Ovary (tissue), 9 donors: ENCODE measurements around the gene FUT7. TPM values are rescaled to one million over a fixed set of nuclear protein-coding genes. Genes with fewer than 3 reads are reported as not detected.

Experiments used
- DNase-seq, 5 donors: peaks; one replicate each; pipeline ENCODE4 v3.0.0-alpha.2; 2019 to 2020
- H3K27ac ChIP-seq, 2 donors: fragments of 200-600 bp; one replicate each; pipeline versions ENCODE4 v1.5.1 to v1.8.0; 2019 to 2022
- H3K27me3 ChIP-seq: fragments of 200-600 bp; one replicate; pipeline ENCODE4 v1.8.0; 2022
- H3K36me3 ChIP-seq: fragments of 200-600 bp; sonication (generic); one replicate; pipeline ENCODE4 v1.5.1; 2019
- H3K4me1 ChIP-seq: one replicate; pipeline ENCODE4 v1.8.1; 2013; ENCODE audit warnings: mild to moderate bottlenecking, moderate library complexity; ENCODE audit not compliant: insufficient read depth
- H3K4me3 ChIP-seq: fragments of 200-600 bp; sonication (generic); one replicate; pipeline ENCODE4 v1.5.1; 2017
- H3K9me3 ChIP-seq, 2 donors: fragments of 200-600 bp in 1 of 2; sonication (generic) in 1 of 2; one replicate each; pipeline versions ENCODE4 v1.5.1 to v1.8.1; 2013 to 2019; ENCODE audit warnings: mild to moderate bottlenecking in 1 of 2, moderate library complexity in 1 of 2
- CTCF ChIP-seq, 3 donors: fragments of 450-650 bp in 2 of 3; fragments of 200-600 bp in 1 of 3; IDR thresholded peaks; one replicate each; pipeline versions ENCODE4 v1.5.1 to v1.8.0; 2016 to 2022; ENCODE audit warnings: antibody characterized with exemption in 3 of 3, mild to moderate bottlenecking in 1 of 3
- EP300 ChIP-seq: sonication (generic); formaldehyde crosslinking; IDR thresholded peaks from one replicate; pipeline ENCODE4 v1.6.1; 2017; ENCODE audit warnings: antibody characterized with exemption
- POLR2A ChIP-seq: fragments of 450-650 bp; IDR thresholded peaks from one replicate; pipeline ENCODE4 v1.6.1; 2017; ENCODE audit warnings: antibody characterized with exemption, mild to moderate bottlenecking, moderate library complexity
- WGBS, 3 donors: extraction: QIAGEN DNeasy Blood & Tissue Kit in 1 of 3; methylation state at CpG; one replicate each; pipeline versions ENCODE4 v1.1.5 to v1.1.7; 2013 to 2017; 5-methylcytosine and 5-hydroxymethylcytosine counted together
- intact Hi-C, 4 donors: fragments of 100-400 bp; cut with DNase I; formaldehyde crosslinking; loops; one replicate each; pipeline versions ENCODE4 v1.11.0 to v1.15.1; 2022 to 2023
- polyA plus RNA-seq, 2 donors: library from polyadenylated mRNA; stranded (reverse); fragments of 200-250 nt in 1 of 2; fragments of 350-450 nt in 1 of 2; fragmentation: Illumina TruSeq in 1 of 2; extraction: RNeasy Lipid Tissue Mini Kit (QIAGEN cat#74804) in 1 of 2; gene quantifications; one replicate each; pipeline ENCODE4 v1.2.3, GENCODE V29; 2013 to 2014
- total RNA-seq, 7 donors: library from RNA; depleted of rRNA in 2 of 7; stranded (reverse); fragments of >200 nt in 2 of 7; fragmentation: NEBNext Ultra II Directional in 3 of 7; extraction: Animal tissue kit (Norgen Biotek cat#: 25700) in 3 of 7; gene quantifications; one replicate each; pipeline versions ENCODE4 v1.1.0 to v1.2.4, GENCODE V29; 2016 to 2023
- donor health status: DM: no; HTN: no; CAD: no; lungs with moderate emphysema.
- donor health status: DM: no; HTN: no; CAD: no.
- donor health status: Bipolar disorder and iron deficiency.
- donor health status: DM: yes; HTN: yes; CAD: no.
- donor health status: DM: no; HTN: no; CAD: no.
- donor health status: DM: yes; HTN: yes; CAD: no.

FUT7 gene
- total and polyA plus RNA-seq, 9 donors, result 0.07 to 0.08 TPM; not detected in 7

- DNase-seq, result no peak
- TF ChIP-seq POLR2A (no peak), CTCF (IDR thresholded peaks at IDR 0.05) (no peak), EP300 (no peak)
- no peaks in the 10 kb centered on the region for H3K9me3 ChIP-seq
- H3K4me1 ChIP-seq, result peaks cover 4% of the 10 kb centered on the region
- no peak overlapping the region for H3K4me3 ChIP-seq
- intact Hi-C loops, result no loop called here
- H3K36me3 ChIP-seq, result no peaks in the 10 kb centered on the region
- H3K27ac ChIP-seq, result no peak overlapping the region
- no peaks in the 10 kb centered on the region for H3K27me3 ChIP-seq
- 72 to 83% (median 77%) methylated on average over 4 of the region's 4 CpGs for WGBS, 3 donors
Observed at GRCh38 chr9:136988872-136989271, 43.0 kb downstream of the FUT7 start.

GRCh38 chr9:136985853-136986252 is 46.0 kb downstream of the FUT7 start:
- intact Hi-C loops, result no loop called here
- WGBS, 3 donors, result 16 to 22% (median 22%) methylated on average over 30 to 33 of the region's 33 CpGs
- Histone ChIP-seq H3K27me3 (no peaks in the 10 kb centered on the region), H3K4me3 (no peak overlapping the region), H3K4me1 (no peaks in the 10 kb centered on the region), H3K36me3 (no peaks in the 10 kb centered on the region), H3K9me3 (no peaks in the 10 kb centered on the region), H3K27ac (no peak overlapping the region)
- TF ChIP-seq POLR2A (no peak), EP300 (no peak), CTCF (IDR thresholded peaks at IDR 0.05) (no peak)
- DNase-seq, result no peak

GRCh38 chr9:136985027-136985602 is 46.8 kb downstream of the FUT7 start:
- Histone ChIP-seq H3K4me1 (no peaks in the 10 kb centered on the region), H3K4me3 (no peak overlapping the region), H3K27ac (no peak overlapping the region), H3K36me3 (no peaks in the 10 kb centered on the region), H3K9me3 (no peaks in the 10 kb centered on the region), H3K27me3 (no peaks in the 10 kb centered on the region)
- DNase-seq, result no peak
- intact Hi-C loops, result no loop called here
- TF ChIP-seq POLR2A (no peak), EP300 (no peak), CTCF (IDR thresholded peaks at IDR 0.05) (no peak)
- WGBS, 3 donors, result 4 to 12% (median 8%) methylated on average over 36 to 48 of the region's 48 CpGs

DNA sequence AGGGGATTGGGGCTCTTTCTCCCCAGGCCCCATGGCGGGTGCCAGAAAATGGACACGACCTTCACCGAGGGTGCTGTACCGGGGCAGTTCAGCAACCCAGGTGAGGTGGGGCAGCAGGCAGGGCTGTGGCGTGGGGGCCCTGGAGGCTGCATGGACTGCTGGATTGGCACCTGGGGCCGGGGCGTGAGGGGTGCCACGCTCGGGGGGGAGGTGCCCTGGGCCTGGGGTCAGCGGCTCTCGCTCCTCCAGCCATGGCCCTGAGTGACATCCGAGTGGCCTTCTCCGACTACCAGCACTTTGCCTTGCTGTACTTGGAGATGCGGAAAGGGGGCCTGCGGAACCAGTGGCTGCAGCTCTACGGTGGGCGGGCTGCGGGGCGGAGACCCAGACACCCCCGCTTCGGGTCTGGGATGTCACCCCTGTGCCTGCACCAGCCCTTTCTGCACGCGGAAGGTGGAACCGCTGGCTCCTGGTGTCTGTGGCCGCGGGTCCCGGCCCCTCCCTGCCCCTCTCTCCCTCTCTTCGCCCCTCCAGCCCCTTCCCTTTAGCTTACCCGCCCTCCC is 47.3 kb downstream of the FUT7 start:
- DNase-seq, result no peak
- Histone ChIP-seq H3K27ac (no peak overlapping the region), H3K27me3 (no peaks in the 10 kb centered on the region), H3K36me3 (no peaks in the 10 kb centered on the region), H3K9me3 (no peaks in the 10 kb centered on the region), H3K4me3 (no peak overlapping the region), H3K4me1 (no peaks in the 10 kb centered on the region)
- intact Hi-C loops, result no loop called here
- 41 to 44% (median 43%) methylated on average over 29 of the region's 29 CpGs for WGBS, 3 donors
- TF ChIP-seq CTCF (IDR thresholded peaks at IDR 0.05) (no peak), POLR2A (no peak), EP300 (no peak)
